ENCODE results near the gene OXNAD1. TPM values are rescaled to one million over a fixed set of nuclear protein-coding genes. Genes with fewer than 3 reads are reported as not detected.

The OXNAD1 gene
- total RNA-seq, 1 experiment from 2014 or later = 23.7 TPM

DNA sequence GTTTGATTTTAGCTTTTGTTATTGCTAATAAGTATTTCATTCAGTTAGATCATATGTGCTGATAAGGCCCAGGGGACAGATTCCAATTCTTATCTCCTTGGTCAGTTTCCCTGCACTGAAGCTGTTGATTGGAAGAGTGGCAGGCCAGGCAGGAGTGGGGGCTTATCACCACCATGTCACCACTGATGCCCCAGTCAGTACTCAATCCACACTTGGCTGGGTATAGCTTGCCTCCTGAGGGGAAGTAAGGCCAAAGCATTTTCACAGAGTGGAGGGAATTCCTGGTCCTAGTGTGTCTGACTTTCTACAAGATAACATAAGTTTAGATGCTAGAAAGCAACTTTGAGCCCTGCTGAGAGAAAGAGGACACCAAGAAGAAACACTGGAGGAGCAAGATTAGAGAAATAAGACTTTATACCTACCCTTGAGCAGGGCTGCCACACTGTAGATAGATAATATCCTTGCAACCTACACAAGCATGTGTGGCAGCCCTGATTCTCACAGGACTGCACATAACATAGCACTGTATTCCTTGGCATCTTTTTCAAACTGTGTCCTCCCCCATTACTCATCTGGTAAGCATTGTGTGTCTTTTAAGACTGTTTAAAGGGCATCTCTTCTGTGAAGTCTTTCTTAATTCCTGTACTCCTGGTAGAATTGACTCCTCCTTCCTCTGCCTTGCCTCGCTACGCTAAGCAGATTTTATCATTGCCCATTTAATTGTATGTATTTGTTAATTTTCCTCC lies 24.3 kb downstream of the OXNAD1 start:
- no peaks in the 10 kb centered on the region for H3K4me1 Mint-ChIP-seq
- Histone ChIP-seq H3K9me3 (ENCODE audit: control insufficient read depth, low read depth, low read length) (no peaks in the 10 kb centered on the region), H3K4me2 (ENCODE audit: insufficient read depth, insufficient read length, low read length) (no peak overlapping the region), H3K4ac (ENCODE audit: low read depth, low read length) (no peak overlapping the region), H2BK120ac (ENCODE audit: low read depth, low read length, poor library complexity, severe bottlenecking) (no peak overlapping the region), H3K23me2 (ENCODE audit: insufficient read length, low read depth, low read length, poor library complexity, severe bottlenecking) (no peaks in the 10 kb centered on the region), H2BK20ac (ENCODE audit: low read depth, low read length, poor library complexity, severe bottlenecking) (no peak overlapping the region), H3K79me1 (ENCODE audit: insufficient read depth, low read depth, low read length, poor library complexity, severe bottlenecking) (no peaks in the 10 kb centered on the region), H2BK12ac (ENCODE audit: insufficient read length, low read depth, low read length) (no peak overlapping the region), H3K4me1 (ENCODE audit: insufficient read depth, low read length) (no peaks in the 10 kb centered on the region), H2BK5ac (ENCODE audit: insufficient read length, low read length) (no peak overlapping the region), H3K9ac (ENCODE audit: extremely low read depth, insufficient read length, low read length) (no peak overlapping the region), H3K23ac (ENCODE audit: insufficient read length, low read depth, low read length) (no peak overlapping the region), H3K27ac (ENCODE audit: insufficient read length, low read depth, low read length) (no peak overlapping the region), H3K79me2 (ENCODE audit: insufficient read depth, low read length) (no peaks in the 10 kb centered on the region), H4K20me1 (ENCODE audit: control insufficient read depth, insufficient read depth, insufficient read length) (no peaks in the 10 kb centered on the region), H3K14ac (ENCODE audit: insufficient read depth, low read length) (no peak overlapping the region), H3T11ph (ENCODE audit: low read length) (no peak overlapping the region), H3K27me3 (ENCODE audit: insufficient read depth, low read length) (no peaks in the 10 kb centered on the region), H3K56ac (ENCODE audit: insufficient read length, low read depth, low read length) (no peak overlapping the region), H4K5ac (ENCODE audit: insufficient read length, low read depth, low read length) (no peak overlapping the region), H4K91ac (ENCODE audit: insufficient read length, low read depth, low read length) (no peak overlapping the region), H4K8ac (replicated peaks; ENCODE audit: insufficient read length, low read depth, low read length) (no peak overlapping the region), H2AK5ac (ENCODE audit: insufficient read length, low read length) (no peak overlapping the region), H2AFZ (ENCODE audit: low read length) (no peak overlapping the region), H2BK15ac (ENCODE audit: low read depth, low read length) (no peak overlapping the region), H3K18ac (ENCODE audit: insufficient read length, low read depth, low read length) (no peak overlapping the region)
- H3K4me3 Mint-ChIP-seq = no peak overlapping the region
- peak overlapping the region in 1 of 3 experiments; percentile 31; a peak in 2 of 7 replicates for H3K27ac Mint-ChIP-seq
- DNase-seq = no peak
- peaks cover 3% of the 10 kb centered on the region in 2 experiments; a peak in 2 of 5 replicates for H3K9me3 Mint-ChIP-seq
- TF ChIP-seq, protein P1, sequence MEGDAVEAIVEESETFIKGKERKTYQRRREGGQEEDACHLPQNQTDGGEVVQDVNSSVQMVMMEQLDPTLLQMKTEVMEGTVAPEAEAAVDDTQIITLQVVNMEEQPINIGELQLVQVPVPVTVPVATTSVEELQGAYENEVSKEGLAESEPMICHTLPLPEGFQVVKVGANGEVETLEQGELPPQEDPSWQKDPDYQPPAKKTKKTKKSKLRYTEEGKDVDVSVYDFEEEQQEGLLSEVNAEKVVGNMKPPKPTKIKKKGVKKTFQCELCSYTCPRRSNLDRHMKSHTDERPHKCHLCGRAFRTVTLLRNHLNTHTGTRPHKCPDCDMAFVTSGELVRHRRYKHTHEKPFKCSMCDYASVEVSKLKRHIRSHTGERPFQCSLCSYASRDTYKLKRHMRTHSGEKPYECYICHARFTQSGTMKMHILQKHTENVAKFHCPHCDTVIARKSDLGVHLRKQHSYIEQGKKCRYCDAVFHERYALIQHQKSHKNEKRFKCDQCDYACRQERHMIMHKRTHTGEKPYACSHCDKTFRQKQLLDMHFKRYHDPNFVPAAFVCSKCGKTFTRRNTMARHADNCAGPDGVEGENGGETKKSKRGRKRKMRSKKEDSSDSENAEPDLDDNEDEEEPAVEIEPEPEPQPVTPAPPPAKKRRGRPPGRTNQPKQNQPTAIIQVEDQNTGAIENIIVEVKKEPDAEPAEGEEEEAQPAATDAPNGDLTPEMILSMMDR (conservative IDR thresholded peaks at IDR 0.05) = no peak
- WGBS (ENCODE audit: extremely low coverage, insufficient read length, low lambda C conversion rate) = no CpG with 5 or more reads among the region's 2 CpGs
- peaks cover 18 to 36% (median 25%) of the 10 kb centered on the region in 3 experiments for H3K36me3 Mint-ChIP-seq (ENCODE audit: insufficient read depth in 1 of 3, low read depth in 3 of 3)
- no peaks in the 10 kb centered on the region for H3K27me3 Mint-ChIP-seq (ENCODE audit: low read depth)
